ENCODE results near the gene PIK3CG.
"Not testable (repeated sequence)": the region's sequence is repeated elsewhere in the genome, so short reads cannot be mapped to it uniquely, and the experiment has no call there.

The PIK3CG gene

DNA sequence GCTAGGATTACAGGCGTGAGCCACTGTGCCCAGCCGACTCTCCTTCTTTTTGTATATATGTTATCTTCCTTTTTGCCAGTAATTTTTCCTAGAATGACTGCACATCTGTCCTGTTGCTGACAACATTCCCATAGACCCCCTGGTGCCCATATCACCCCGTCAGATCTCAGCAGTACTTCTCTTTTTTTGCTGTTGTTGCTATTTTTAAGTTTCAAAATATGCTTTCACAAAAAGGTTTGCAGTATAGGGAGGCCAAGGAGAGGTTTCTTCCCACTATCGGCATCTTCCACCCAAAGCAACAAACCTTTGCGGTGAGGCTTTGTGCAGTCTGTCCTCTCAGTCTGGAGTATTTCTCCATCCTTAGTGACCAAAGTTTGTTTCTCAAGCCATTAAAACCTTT lies 23.1 kb downstream of the PIK3CG start:
- TF ChIP-seq, protein P1, sequence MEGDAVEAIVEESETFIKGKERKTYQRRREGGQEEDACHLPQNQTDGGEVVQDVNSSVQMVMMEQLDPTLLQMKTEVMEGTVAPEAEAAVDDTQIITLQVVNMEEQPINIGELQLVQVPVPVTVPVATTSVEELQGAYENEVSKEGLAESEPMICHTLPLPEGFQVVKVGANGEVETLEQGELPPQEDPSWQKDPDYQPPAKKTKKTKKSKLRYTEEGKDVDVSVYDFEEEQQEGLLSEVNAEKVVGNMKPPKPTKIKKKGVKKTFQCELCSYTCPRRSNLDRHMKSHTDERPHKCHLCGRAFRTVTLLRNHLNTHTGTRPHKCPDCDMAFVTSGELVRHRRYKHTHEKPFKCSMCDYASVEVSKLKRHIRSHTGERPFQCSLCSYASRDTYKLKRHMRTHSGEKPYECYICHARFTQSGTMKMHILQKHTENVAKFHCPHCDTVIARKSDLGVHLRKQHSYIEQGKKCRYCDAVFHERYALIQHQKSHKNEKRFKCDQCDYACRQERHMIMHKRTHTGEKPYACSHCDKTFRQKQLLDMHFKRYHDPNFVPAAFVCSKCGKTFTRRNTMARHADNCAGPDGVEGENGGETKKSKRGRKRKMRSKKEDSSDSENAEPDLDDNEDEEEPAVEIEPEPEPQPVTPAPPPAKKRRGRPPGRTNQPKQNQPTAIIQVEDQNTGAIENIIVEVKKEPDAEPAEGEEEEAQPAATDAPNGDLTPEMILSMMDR (IDR thresholded peaks at IDR 0.05; ENCODE audit: low read depth, low read length): no peak
- DNase-seq (ENCODE audit: extremely low read depth, low read depth): no peak

DNA sequence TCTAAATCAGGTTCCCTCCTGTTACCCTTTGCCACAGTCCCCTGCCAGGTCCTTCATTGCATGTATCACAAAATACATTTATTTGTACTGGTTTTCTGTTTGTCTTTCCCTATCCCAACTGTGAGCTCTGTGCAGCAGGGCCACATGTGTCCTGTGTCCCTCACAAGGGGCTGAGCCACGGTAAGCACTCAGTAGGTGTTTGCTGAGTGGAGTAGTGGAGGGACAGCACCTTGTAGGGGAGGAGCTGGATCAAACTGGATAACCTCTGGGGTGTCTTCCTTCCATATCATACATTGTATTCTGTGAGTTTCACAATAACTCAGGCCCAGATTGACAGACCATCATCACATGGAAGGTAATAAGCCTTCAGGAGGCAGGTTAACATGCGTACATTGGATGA lies 25.9 kb downstream of the PIK3CG start:
- DNase-seq (ENCODE audit: extremely low read depth, low read depth): no peak
- TF ChIP-seq, protein P1 (IDR thresholded peaks at IDR 0.05; ENCODE audit: low read depth, low read length): no peak

DNA sequence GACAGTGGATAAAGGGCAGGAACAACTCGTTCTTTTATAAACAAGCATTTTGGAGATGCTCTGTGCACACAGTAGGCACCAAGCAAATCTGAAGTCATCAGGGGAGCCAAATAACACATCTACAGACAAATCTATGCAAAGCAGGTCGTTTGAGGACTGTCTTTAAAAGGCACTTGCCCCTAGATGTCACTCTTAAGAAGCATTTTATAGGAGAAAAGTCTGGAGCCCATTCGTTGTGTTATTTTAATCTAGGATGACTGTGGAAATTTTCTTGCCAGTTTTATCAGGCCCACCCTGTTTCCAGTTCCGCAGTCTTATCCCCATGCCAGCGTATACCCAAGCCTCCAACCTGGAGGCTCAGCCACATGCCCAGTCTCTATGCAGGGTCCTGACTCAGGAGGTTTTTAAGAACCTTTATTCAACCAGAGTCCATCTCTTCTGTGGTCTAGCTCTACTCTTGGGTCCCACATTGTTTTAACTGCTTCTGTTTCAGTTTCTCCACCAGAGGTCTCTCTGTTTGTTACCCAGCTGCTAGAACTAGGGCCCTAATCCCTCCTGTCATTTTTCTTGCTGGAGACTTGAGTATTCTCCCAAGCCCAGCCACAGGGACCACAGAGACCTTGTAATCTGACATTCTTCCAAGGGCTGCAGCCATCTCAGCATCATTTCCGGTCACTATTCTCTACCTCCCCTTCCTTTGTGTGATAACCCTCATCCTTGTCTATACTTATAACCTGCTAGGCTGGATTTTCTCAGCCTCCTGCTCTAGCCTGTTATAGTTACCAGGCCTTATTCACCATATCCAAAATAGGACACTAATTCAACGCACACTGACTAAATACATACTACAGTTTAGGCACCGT lies 26.7 kb downstream of the PIK3CG start:
- DNase-seq (ENCODE audit: extremely low read depth, low read depth): no peak
- TF ChIP-seq, protein P1 (IDR thresholded peaks at IDR 0.05; ENCODE audit: low read depth, low read length): no peak; the same call in 1 of the 2 replicates

GRCh38 chr7:106893591-106893990 lies 28.5 kb downstream of the PIK3CG start:
- no peak for DNase-seq (ENCODE audit: extremely low read depth, low read depth)
- TF ChIP-seq, protein P1 (IDR thresholded peaks at IDR 0.05; ENCODE audit: low read depth, low read length): no peak

GRCh38 chr7:106895246-106895864 lies 30.3 kb downstream of the PIK3CG start:
- TF ChIP-seq, protein P1 (IDR thresholded peaks at IDR 0.05; ENCODE audit: low read depth, low read length): no peak
- DNase-seq (ENCODE audit: extremely low read depth, low read depth): no peak

- TF ChIP-seq, protein P1 (IDR thresholded peaks at IDR 0.05; ENCODE audit: low read depth, low read length): no peak
- no peak for DNase-seq (ENCODE audit: extremely low read depth, low read depth)
Observed at GRCh38 chr7:106896231-106896630, 31.1 kb downstream of the PIK3CG start.

GRCh38 chr7:106897553-106897952 lies 32.5 kb downstream of the PIK3CG start:
- DNase-seq (ENCODE audit: extremely low read depth, low read depth): not testable (repeated sequence)

- not testable (repeated sequence) for DNase-seq (ENCODE audit: extremely low read depth, low read depth)
Observed at GRCh38 chr7:106898967-106899366, 33.9 kb downstream of the PIK3CG start.

Measured in AG09319 (cell line).